Thoracic aorta (tissue), 2 donors: ENCODE measurements around the gene ZNG1F. TPM values are rescaled to one million over a fixed set of nuclear protein-coding genes. Genes with fewer than 3 reads are reported as not detected.
"Not testable (repeated sequence)": the region's sequence is repeated elsewhere in the genome, so short reads cannot be mapped to it uniquely, and the experiment has no call there.

Source experiments
- ATAC-seq: fragments of 150-250 bp; one replicate; pipeline ENCODE4 v1.8.0; 2017; ENCODE audit warnings: low read depth; ENCODE audit not compliant: insufficient number of reproducible peaks, low FRiP score
- DNase-seq: peaks from one replicate; pipeline ENCODE4 v3.0.0-alpha.2; 2020; ENCODE audit warnings: low spot score
- H3K27ac ChIP-seq, 2 donors: fragments of 200-600 bp; sonication (generic); 1 replicate in 1 of 2; 2 replicates in 1 of 2; pipeline ENCODE4 v1.5.1; 2016; ENCODE audit warnings: mild to moderate bottlenecking in 2 of 2, moderate library complexity in 2 of 2
- H3K27me3 ChIP-seq: fragments of 200-600 bp; sonication (generic); replicated peaks from 2 replicates; pipeline ENCODE4 v1.6.0; 2016; ENCODE audit warnings: mild to moderate bottlenecking; ENCODE audit not compliant: insufficient read depth
- H3K36me3 ChIP-seq: fragments of 200-600 bp; sonication (generic); one replicate; pipeline ENCODE4 v1.5.1; 2016
- H3K4me1 ChIP-seq, 2 donors: fragments of 200-600 bp; sonication (generic); 1 replicate in 1 of 2; 2 replicates in 1 of 2; pipeline versions ENCODE4 v1.5.1 to v1.6.0; 2016; ENCODE audit warnings: low read depth in 2 of 2, mild to moderate bottlenecking in 1 of 2; ENCODE audit not compliant: control insufficient read depth in 1 of 2
- H3K4me3 ChIP-seq: fragments of 200-600 bp; sonication (generic); 2 replicates; pipeline ENCODE4 v1.5.1; 2016; ENCODE audit warnings: mild to moderate bottlenecking
- H3K9me3 ChIP-seq: fragments of 200-600 bp; sonication (generic); 2 replicates; pipeline ENCODE4 v1.5.1; 2016
- total RNA-seq, 2 donors: library from RNA; depleted of rRNA; stranded (reverse); fragments of >200 nt; gene quantifications; one replicate each; pipeline versions ENCODE4 v1.1.0 to v1.2.3, GENCODE V29; 2016

Gene ZNG1F
- total RNA-seq, 2 donors from 2014 or later = 8.7 to 25.0 TPM

GRCh38 chr9:41174994-41175393 lies 14.1 kb downstream of the ZNG1F start:
- not testable (repeated sequence) for H3K36me3 ChIP-seq, H3K9me3 ChIP-seq, DNase-seq, H3K27me3 ChIP-seq, H3K27ac ChIP-seq, H3K4me3 ChIP-seq, ATAC-seq, H3K4me1 ChIP-seq

GRCh38 chr9:41150116-41150515 lies 39.0 kb downstream of the ZNG1F start:
- ATAC-seq, DNase-seq, H3K27ac ChIP-seq: not testable (repeated sequence)

GRCh38 chr9:41141878-41142277 lies 47.2 kb downstream of the ZNG1F start:
- H3K27ac ChIP-seq, H3K36me3 ChIP-seq, H3K9me3 ChIP-seq, ATAC-seq, H3K4me3 ChIP-seq, H3K4me1 ChIP-seq, DNase-seq, H3K27me3 ChIP-seq: not testable (repeated sequence)

More at GRCh38 chr9:41150116-41150515, 39.0 kb downstream of the ZNG1F start:
- not testable (repeated sequence) for H3K27me3 ChIP-seq, H3K9me3 ChIP-seq, H3K4me1 ChIP-seq, H3K4me3 ChIP-seq, H3K36me3 ChIP-seq

GRCh38 chr9:41128581-41128980 lies 60.5 kb downstream of the ZNG1F start, which contains the start of gene FOXD4L6:
Gene FOXD4L6, minus strand, starts transcription at chr9:41128681. Its CDS starts 298 bp downstream, at chr9:41128383.
- not testable (repeated sequence) for ATAC-seq, H3K27ac ChIP-seq, DNase-seq, H3K4me1 ChIP-seq, H3K9me3 ChIP-seq, H3K27me3 ChIP-seq, H3K4me3 ChIP-seq, H3K36me3 ChIP-seq

GRCh38 chr9:41126746-41127446 lies 62.2 kb downstream of the ZNG1F start:
- H3K4me3 ChIP-seq, DNase-seq, H3K27ac ChIP-seq, H3K27me3 ChIP-seq, H3K4me1 ChIP-seq, ATAC-seq, H3K9me3 ChIP-seq, H3K36me3 ChIP-seq: not testable (repeated sequence)

GRCh38 chr9:41125936-41126335 lies 63.2 kb downstream of the ZNG1F start:
- not testable (repeated sequence) for H3K27ac ChIP-seq, H3K36me3 ChIP-seq, ATAC-seq, H3K4me3 ChIP-seq, H3K27me3 ChIP-seq, H3K9me3 ChIP-seq, H3K4me1 ChIP-seq, DNase-seq

- H3K27ac ChIP-seq, H3K36me3 ChIP-seq, H3K4me3 ChIP-seq, DNase-seq, H3K27me3 ChIP-seq, ATAC-seq, H3K9me3 ChIP-seq, H3K4me1 ChIP-seq: not testable (repeated sequence)
These were observed 63.9 kb downstream of the ZNG1F start for GRCh38 chr9:41125109-41125658.

- not testable (repeated sequence) for ATAC-seq, H3K27ac ChIP-seq, H3K36me3 ChIP-seq, H3K9me3 ChIP-seq, H3K4me1 ChIP-seq, DNase-seq, H3K27me3 ChIP-seq, H3K4me3 ChIP-seq
These were observed 64.6 kb downstream of the ZNG1F start for GRCh38 chr9:41124250-41125108.

- H3K4me1 ChIP-seq, ATAC-seq, H3K4me3 ChIP-seq, H3K27ac ChIP-seq, DNase-seq, H3K9me3 ChIP-seq, H3K27me3 ChIP-seq, H3K36me3 ChIP-seq: not testable (repeated sequence)
These were observed 65.3 kb downstream of the ZNG1F start for GRCh38 chr9:41123812-41124211.

GRCh38 chr9:41123396-41123795 lies 65.7 kb downstream of the ZNG1F start:
- not testable (repeated sequence) for H3K4me1 ChIP-seq, DNase-seq, H3K36me3 ChIP-seq, ATAC-seq, H3K27me3 ChIP-seq, H3K9me3 ChIP-seq, H3K4me3 ChIP-seq, H3K27ac ChIP-seq

- DNase-seq, H3K36me3 ChIP-seq, H3K27ac ChIP-seq, H3K9me3 ChIP-seq, H3K4me3 ChIP-seq, H3K27me3 ChIP-seq, ATAC-seq, H3K4me1 ChIP-seq: not testable (repeated sequence)
These were observed 68.4 kb downstream of the ZNG1F start for GRCh38 chr9:41120696-41121095.

GRCh38 chr9:41119719-41120118 lies 69.4 kb downstream of the ZNG1F start:
- not testable (repeated sequence) for ATAC-seq, H3K4me3 ChIP-seq, H3K36me3 ChIP-seq, H3K4me1 ChIP-seq, DNase-seq, H3K27me3 ChIP-seq, H3K9me3 ChIP-seq, H3K27ac ChIP-seq
